Choroid plexus epithelial cell (primary cell): ENCODE results near the gene MIDN.
"Not testable (repeated sequence)": the region's sequence is repeated elsewhere in the genome, so short reads cannot be mapped to it uniquely, and the experiment has no call there.

Experiments used
- DNase-seq: peaks from one replicate; pipeline ENCODE4 v3.0.0-alpha.2; 2010; ENCODE audit warnings: low read depth
- H3K4me3 ChIP-seq: 2 replicates; pipeline ENCODE4 v1.5.1; 2011; ENCODE audit warnings: low read depth, mild to moderate bottlenecking, control low read depth, low read length, moderate library complexity
- CTCF ChIP-seq: conservative IDR thresholded peaks from 2 replicates; pipeline ENCODE4 v1.5.1; 2011; ENCODE audit warnings: low read depth, mild to moderate bottlenecking, control low read depth, inconsistent platforms, low read length, moderate library complexity

Gene MIDN

GRCh38 chr19:1248139-1248785 lies at the start of gene MIDN:
Gene MIDN, plus strand, starts transcription at chr19:1248583. Its CDS starts 1,714 bp downstream, at chr19:1250297.
- peak within 1 kb of the TSS; percentile 78 for H3K4me3 ChIP-seq
- TF ChIP-seq CTCF = peak; percentile 26
- DNase-seq = peak; percentile 92

GRCh38 chr19:1199531-1199930 lies 48.9 kb upstream of the MIDN start:
- no peak for TF ChIP-seq CTCF
- DNase-seq = no peak
- no peak overlapping the region for H3K4me3 ChIP-seq

- not testable (repeated sequence) for H3K4me3 ChIP-seq, DNase-seq
Measured at GRCh38 chr19:1200614-1201013, 47.8 kb upstream of the MIDN start.

- no peak for TF ChIP-seq CTCF
- DNase-seq = peak; percentile 98
- H3K4me3 ChIP-seq = peak within 1 kb of the TSS; percentile 73
Measured at GRCh38 chr19:1205114-1206099, 43.0 kb upstream of the MIDN start, which contains the start of gene STK11. Gene STK11, plus strand, starts transcription at chr19:1205778. Its CDS starts 1,136 bp downstream, at chr19:1206914.

DNA sequence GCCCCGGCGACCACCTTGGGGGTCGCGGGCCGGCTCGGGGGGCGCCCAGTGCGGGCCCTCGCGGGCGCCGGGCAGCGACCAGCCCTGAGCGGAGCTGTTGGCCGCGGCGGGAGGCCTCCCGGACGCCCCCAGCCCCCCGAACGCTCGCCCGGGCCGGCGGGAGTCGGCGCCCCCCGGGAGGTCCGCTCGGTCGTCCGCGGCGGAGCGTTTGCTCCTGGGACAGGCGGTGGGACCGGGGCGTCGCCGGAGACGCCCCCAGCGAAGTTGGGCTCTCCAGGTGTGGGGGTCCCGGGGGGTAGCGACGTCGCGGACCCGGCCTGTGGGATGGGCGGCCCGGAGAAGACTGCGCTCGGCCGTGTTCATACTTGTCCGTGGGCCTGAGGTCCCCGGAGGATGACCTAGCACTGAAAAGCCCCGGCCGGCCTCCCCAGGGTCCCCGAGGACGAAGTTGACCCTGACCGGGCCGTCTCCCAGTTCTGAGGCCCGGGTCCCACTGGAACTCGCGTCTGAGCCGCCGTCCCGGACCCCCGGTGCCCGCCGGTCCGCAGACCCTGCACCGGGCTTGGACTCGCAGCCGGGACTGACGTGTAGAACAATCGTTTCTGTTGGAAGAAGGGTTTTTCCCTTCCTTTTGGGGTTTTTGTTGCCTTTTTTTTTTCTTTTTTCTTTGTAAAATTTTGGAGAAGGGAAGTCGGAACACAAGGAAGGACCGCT lies 42.1 kb upstream of the MIDN start:
- TF ChIP-seq CTCF = no peak
- peak overlapping the region; percentile 73 for H3K4me3 ChIP-seq
- no peak for DNase-seq

- no peak for TF ChIP-seq CTCF
- H3K4me3 ChIP-seq = peak overlapping the region; percentile 73
- DNase-seq = no peak
Measured at GRCh38 chr19:1206864-1207450, 41.4 kb upstream of the MIDN start.

DNA sequence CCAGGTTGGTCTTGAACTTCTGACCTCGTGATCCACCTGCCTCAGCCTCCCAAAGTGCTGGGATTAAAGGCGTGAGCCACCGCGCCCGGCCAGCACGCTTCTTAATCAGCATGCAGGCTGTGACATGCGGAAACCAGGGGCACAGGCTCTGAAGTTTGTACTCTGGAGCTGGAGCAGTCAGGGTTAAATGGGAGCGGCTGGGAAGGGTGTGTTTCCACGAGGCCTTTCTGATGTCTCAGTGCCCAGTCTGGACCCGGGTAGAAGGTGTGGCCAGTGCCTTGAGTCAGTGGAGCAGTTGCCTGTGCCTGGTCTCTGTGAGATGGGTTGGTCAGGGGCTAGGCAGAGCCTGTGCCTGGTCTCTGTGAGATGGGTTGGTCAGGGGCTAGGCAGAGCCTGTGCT lies 39.6 kb upstream of the MIDN start:
- H3K4me3 ChIP-seq, DNase-seq: not testable (repeated sequence)
